Liver (tissue), 9 donors: Measurements from ENCODE around the gene TTLL3. TPM values are rescaled to one million over a fixed set of nuclear protein-coding genes. Genes with fewer than 3 reads are reported as not detected.

Source experiments
- DNase-seq: peaks from one replicate; pipeline ENCODE4 v3.0.0-alpha.2; 2017; ENCODE audit warnings: low spot score
- H3K27ac ChIP-seq, 2 donors: one replicate each; pipeline ENCODE4 v1.7.0; 2013; ENCODE audit warnings: inconsistent platforms in 2 of 2, low read length in 2 of 2, control low read depth in 1 of 2, low read depth in 1 of 2, mild to moderate bottlenecking in 1 of 2
- H3K27me3 ChIP-seq, 4 donors: one replicate each; pipeline versions ENCODE4 v1.6.1 to v1.7.0; 2013; ENCODE audit warnings: low read length in 3 of 4, inconsistent platforms in 1 of 4, mild to moderate bottlenecking in 1 of 4, moderate library complexity in 1 of 4; ENCODE audit not compliant: control insufficient read depth in 4 of 4, insufficient read depth in 4 of 4
- H3K36me3 ChIP-seq, 4 donors: one replicate each; pipeline versions ENCODE4 v1.6.1 to v1.7.0; 2013; ENCODE audit warnings: low read length in 3 of 4, mild to moderate bottlenecking in 3 of 4, low read depth in 1 of 4, moderate library complexity in 1 of 4; ENCODE audit not compliant: control insufficient read depth in 4 of 4, insufficient read depth in 3 of 4
- H3K4me1 ChIP-seq, 4 donors: one replicate each; pipeline versions ENCODE4 v1.6.1 to v1.7.0; 2013; ENCODE audit warnings: low read length in 3 of 4, mild to moderate bottlenecking in 3 of 4, moderate library complexity in 1 of 4; ENCODE audit not compliant: control insufficient read depth in 4 of 4, insufficient read depth in 4 of 4
- H3K4me3 ChIP-seq, 3 donors: one replicate each; pipeline versions ENCODE4 v1.6.1 to v1.7.0; 2013; ENCODE audit warnings: low read length in 3 of 3, control low read depth in 1 of 3, low read depth in 1 of 3, mild to moderate bottlenecking in 1 of 3
- H3K9ac ChIP-seq, 2 donors: one replicate each; pipeline ENCODE4 v1.7.0; 2013; ENCODE audit warnings: low read length in 2 of 2, mild to moderate bottlenecking in 2 of 2, moderate library complexity in 2 of 2, control low read depth in 1 of 2, low read depth in 1 of 2
- H3K9me3 ChIP-seq, 4 donors: one replicate each; pipeline versions ENCODE4 v1.6.1 to v1.7.0; 2013; ENCODE audit warnings: low read length in 3 of 4; ENCODE audit not compliant: control insufficient read depth in 4 of 4
- EGR1 ChIP-seq, 2 donors: IDR thresholded peaks; 2 replicates each; pipeline ENCODE4 v1.6.1; 2016 to 2018; ENCODE audit warnings: antibody characterized with exemption in 2 of 2, low read depth in 2 of 2
- FOXA2 ChIP-seq: IDR thresholded peaks from 2 replicates; pipeline ENCODE4 v1.6.1; 2016; ENCODE audit warnings: antibody characterized with exemption
- HNF4A ChIP-seq, 2 donors: conservative IDR thresholded peaks; 2 replicates each; pipeline ENCODE4 v1.6.1; 2016; ENCODE audit warnings: antibody characterized with exemption in 2 of 2, mild to moderate bottlenecking in 2 of 2
- HNF4G ChIP-seq: IDR thresholded peaks from 2 replicates; pipeline ENCODE4 v1.6.1; 2016; ENCODE audit warnings: antibody characterized with exemption
- NR2F2 ChIP-seq: IDR thresholded peaks from 2 replicates; pipeline ENCODE4 v1.6.1; 2016; ENCODE audit warnings: antibody characterized with exemption
- RXRA ChIP-seq, 2 donors: IDR thresholded peaks; 2 replicates each; pipeline ENCODE4 v1.6.1; 2017 to 2018; ENCODE audit warnings: antibody characterized with exemption in 2 of 2, mild to moderate bottlenecking in 1 of 2
- SP1 ChIP-seq: IDR thresholded peaks from 2 replicates; pipeline ENCODE4 v1.6.1; 2018; ENCODE audit warnings: antibody characterized with exemption, mild to moderate bottlenecking
- YY1 ChIP-seq: IDR thresholded peaks from 2 replicates; pipeline ENCODE4 v1.6.1; 2016; ENCODE audit warnings: antibody characterized with exemption, mild to moderate bottlenecking
- WGBS: extraction: QIAGEN DNeasy Blood & Tissue Kit; methylation state at CpG from one replicate; pipeline ENCODE4 v1.1.7; 2013; 5-methylcytosine and 5-hydroxymethylcytosine counted together
- polyA plus RNA-seq, 2 donors: library from polyadenylated mRNA; stranded (reverse) in 1 of 2; unstranded in 1 of 2; fragments of 200-250 nt in 1 of 2; fragments of >200 nt in 1 of 2; fragmentation: Nextera tagmentation in 1 of 2; extraction: Ambion mirVana in 1 of 2; gene quantifications; one replicate each; pipeline versions ENCODE4 v1.2.1 to v1.2.3, GENCODE V29; 2013 to 2015
- total RNA-seq, 2 donors: library from RNA; depleted of rRNA; stranded (reverse); fragments of >200 nt; gene quantifications; one replicate each; pipeline ENCODE4 v1.2.3, GENCODE V29; 2014
- TF ChIP-seq, protein P1 (sequence below): IDR thresholded peaks from 2 replicates; pipeline ENCODE4 v1.6.1; 2016; ENCODE audit warnings: antibody characterized with exemption
- donor health status: healthy.
- donor health status: healthy.
- donor health status: healthy.
- donor health status: healthy.
- donor health status: healthy.

TTLL3 gene
- total and polyA plus RNA-seq, 4 donors = 2.8 to 19.6 (median 6.5) TPM

- H3K27ac ChIP-seq = no peak overlapping the region
Measured at GRCh38 chr3:9884555-9885165, 74.6 kb downstream of the TTLL3 start.

More at GRCh38 chr3:9884555-9885165, 74.6 kb downstream of the TTLL3 start:
- no peaks in the 10 kb centered on the region for H3K4me1 ChIP-seq
- WGBS = 87% methylated on average over 11 of the region's 11 CpGs
- no peak for DNase-seq
- TF ChIP-seq RXRA (IDR thresholded peaks at IDR 0.05) (no peak), HNF4G (no peak), YY1 (no peak), EGR1 (IDR thresholded peaks at IDR 0.05; ENCODE audit: low read depth in 2 of 2) (no peak), FOXA2 (no peak), HNF4A (conservative IDR thresholded peaks at IDR 0.05) (no peak), SP1 (no peak), NR2F2 (no peak)
- TF ChIP-seq, protein P1, sequence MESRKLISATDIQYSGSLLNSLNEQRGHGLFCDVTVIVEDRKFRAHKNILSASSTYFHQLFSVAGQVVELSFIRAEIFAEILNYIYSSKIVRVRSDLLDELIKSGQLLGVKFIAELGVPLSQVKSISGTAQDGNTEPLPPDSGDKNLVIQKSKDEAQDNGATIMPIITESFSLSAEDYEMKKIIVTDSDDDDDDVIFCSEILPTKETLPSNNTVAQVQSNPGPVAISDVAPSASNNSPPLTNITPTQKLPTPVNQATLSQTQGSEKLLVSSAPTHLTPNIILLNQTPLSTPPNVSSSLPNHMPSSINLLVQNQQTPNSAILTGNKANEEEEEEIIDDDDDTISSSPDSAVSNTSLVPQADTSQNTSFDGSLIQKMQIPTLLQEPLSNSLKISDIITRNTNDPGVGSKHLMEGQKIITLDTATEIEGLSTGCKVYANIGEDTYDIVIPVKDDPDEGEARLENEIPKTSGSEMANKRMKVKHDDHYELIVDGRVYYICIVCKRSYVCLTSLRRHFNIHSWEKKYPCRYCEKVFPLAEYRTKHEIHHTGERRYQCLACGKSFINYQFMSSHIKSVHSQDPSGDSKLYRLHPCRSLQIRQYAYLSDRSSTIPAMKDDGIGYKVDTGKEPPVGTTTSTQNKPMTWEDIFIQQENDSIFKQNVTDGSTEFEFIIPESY = no peak
- no peaks in the 10 kb centered on the region for H3K36me3 ChIP-seq
- H3K27me3 ChIP-seq = no peaks in the 10 kb centered on the region
- no peak overlapping the region for H3K9ac ChIP-seq
- no peak overlapping the region for H3K4me3 ChIP-seq
- H3K9me3 ChIP-seq = no peaks in the 10 kb centered on the region

Other genes starting within 250 kb of the TTLL3 start
- 10 to 100 TPM; 21.9 to 25.8 TPM for gene MTMR14, start 160.8 kb upstream of the TTLL3 start, total RNA-seq
- gene MTMR14, start 160.8 kb upstream of the TTLL3 start, polyA plus RNA-seq = 10 to 100 TPM; 14.4 to 14.7 TPM
- not detected for gene CPNE9, start 106.4 kb upstream of the TTLL3 start, total RNA-seq
- not detected for gene CPNE9, start 106.4 kb upstream of the TTLL3 start, polyA plus RNA-seq
- gene BRPF1, start 78.5 kb upstream of the TTLL3 start, total RNA-seq = 10 to 100 TPM in 1 of 2 donors, 1 to 10 TPM in 1; 9.4 to 11.2 TPM
- gene BRPF1, start 78.5 kb upstream of the TTLL3 start, polyA plus RNA-seq = 1 to 10 TPM; 2.0 to 3.5 TPM
- gene OGG1, start 60.3 kb upstream of the TTLL3 start, total RNA-seq = 10 to 100 TPM in 1 of 2 donors, 1 to 10 TPM in 1; 9.1 to 19.8 TPM
- 10 to 100 TPM in 1 of 2 donors, 1 to 10 TPM in 1; 8.9 to 10.8 TPM for gene OGG1, start 60.3 kb upstream of the TTLL3 start, polyA plus RNA-seq
- 10 to 100 TPM; 13.8 to 17.3 TPM for gene CAMK1, start 40.3 kb upstream of the TTLL3 start, total RNA-seq
- 10 to 100 TPM; 16.0 to 20.1 TPM for gene CAMK1, start 40.3 kb upstream of the TTLL3 start, polyA plus RNA-seq
- 10 to 100 TPM; 20.7 to 22.3 TPM for gene TADA3, start 17.8 kb upstream of the TTLL3 start, total RNA-seq
- 10 to 100 TPM; 16.2 to 27.8 TPM for gene TADA3, start 17.8 kb upstream of the TTLL3 start, polyA plus RNA-seq
- gene ARPC4, start 17.2 kb upstream of the TTLL3 start, total RNA-seq = 10 to 100 TPM; 53.3 to 53.6 TPM
- gene ARPC4, start 17.2 kb upstream of the TTLL3 start, polyA plus RNA-seq = 10 to 100 TPM; 22.1 to 51.8 TPM
- gene RPUSD3, start 33.7 kb downstream of the TTLL3 start, total RNA-seq = 10 to 100 TPM; 14.4 to 17.3 TPM
- gene RPUSD3, start 33.7 kb downstream of the TTLL3 start, polyA plus RNA-seq = 10 to 100 TPM; 20.3 to 22.7 TPM
- under 1 TPM in 1 of 2 donors, not detected in 1; 0.59 TPM for gene CIDEC, start 70.0 kb downstream of the TTLL3 start, total RNA-seq
- 1 to 10 TPM in 1 of 2 donors, under 1 TPM in 1; 0.28 to 4.2 TPM for gene CIDEC, start 70.0 kb downstream of the TTLL3 start, polyA plus RNA-seq
- 10 to 100 TPM; 18.0 to 29.3 TPM for gene JAGN1, start 80.3 kb downstream of the TTLL3 start, total RNA-seq
- 10 to 100 TPM; 32.0 to 46.8 TPM for gene JAGN1, start 80.3 kb downstream of the TTLL3 start, polyA plus RNA-seq
- gene IL17RE, start 92.6 kb downstream of the TTLL3 start, total RNA-seq = 1 to 10 TPM; 1.1 to 2.1 TPM
- gene IL17RE, start 92.6 kb downstream of the TTLL3 start, polyA plus RNA-seq = under 1 TPM; 0.42 to 0.71 TPM
- gene IL17RC, start 106.8 kb downstream of the TTLL3 start, total RNA-seq = 10 to 100 TPM; 15.4 to 62.8 TPM
- gene IL17RC, start 106.8 kb downstream of the TTLL3 start, polyA plus RNA-seq = 10 to 100 TPM; 25.7 to 25.8 TPM
- gene CRELD1, start 123.6 kb downstream of the TTLL3 start, total RNA-seq = 10 to 100 TPM; 12.6 to 29.5 TPM
- 10 to 100 TPM; 20.5 to 31.1 TPM for gene CRELD1, start 123.6 kb downstream of the TTLL3 start, polyA plus RNA-seq
- gene PRRT3, start 142.1 kb downstream of the TTLL3 start, total RNA-seq = under 1 TPM; 0.25 to 0.79 TPM
- gene PRRT3, start 142.1 kb downstream of the TTLL3 start, polyA plus RNA-seq = under 1 TPM; 0.14 to 0.22 TPM
- 10 to 100 TPM; 54.0 to 71.4 TPM for gene EMC3, start 176.6 kb downstream of the TTLL3 start, total RNA-seq
- gene EMC3, start 176.6 kb downstream of the TTLL3 start, polyA plus RNA-seq = 10 to 100 TPM; 77.2 to 81.3 TPM
- 10 to 100 TPM in 1 of 2 donors, under 1 TPM in 1; 0.84 to 24.6 TPM for gene FANCD2, start 216.2 kb downstream of the TTLL3 start, total RNA-seq
- under 1 TPM; 0.76 to 0.84 TPM for gene FANCD2, start 216.2 kb downstream of the TTLL3 start, polyA plus RNA-seq